Gastroesophageal sphincter (tissue), 4 donors: ENCODE data around the gene TMEM61. TPM values are rescaled to one million over a fixed set of nuclear protein-coding genes. Genes with fewer than 3 reads are reported as not detected.

Experiments used
- ATAC-seq: fragments of 150-250 bp; one replicate; pipeline ENCODE4 v1.9.1; 2016; ENCODE audit warnings: mild to moderate bottlenecking, moderate library complexity
- H3K27ac ChIP-seq, 4 donors: fragments of 200-600 bp; sonication (generic) in 3 of 4; 1 replicate in 3 of 4; 2 replicates in 1 of 4; pipeline ENCODE4 v1.5.1; 2016 to 2019
- H3K27me3 ChIP-seq: fragments of 200-600 bp; sonication (generic); one replicate; pipeline ENCODE4 v1.5.1; 2019
- H3K36me3 ChIP-seq, 2 donors: fragments of 200-600 bp; sonication (generic); one replicate each; pipeline ENCODE4 v1.5.1; 2019; ENCODE audit warnings: control low read depth in 1 of 2
- H3K4me1 ChIP-seq, 3 donors: fragments of 200-600 bp; sonication (generic); 1 replicate in 2 of 3; 2 replicates in 1 of 3; pipeline ENCODE4 v1.5.1; 2016 to 2019; ENCODE audit warnings: control low read depth in 2 of 3
- H3K4me3 ChIP-seq, 2 donors: fragments of 200-600 bp; sonication (generic); one replicate each; pipeline ENCODE4 v1.5.1; 2019; ENCODE audit warnings: mild to moderate bottlenecking in 1 of 2, moderate library complexity in 1 of 2
- H3K9me3 ChIP-seq, 3 donors: fragments of 200-600 bp; sonication (generic); one replicate each; pipeline ENCODE4 v1.5.1; 2017 to 2019; ENCODE audit warnings: control low read depth in 2 of 3
- CTCF ChIP-seq, 4 experiments: fragments of 200-600 bp in 2 of 4; fragments of 450-650 bp in 2 of 4; sonication (generic) in 1 of 4; IDR thresholded peaks; one replicate each; pipeline ENCODE4 v1.5.1; 2017 to 2019; ENCODE audit warnings: antibody characterized with exemption in 4 of 4, mild to moderate bottlenecking in 2 of 4, moderate library complexity in 2 of 4
- EP300 ChIP-seq: sonication (generic); formaldehyde crosslinking; IDR thresholded peaks from one replicate; pipeline ENCODE4 v1.6.1; 2017; ENCODE audit warnings: antibody characterized with exemption, mild to moderate bottlenecking
- POLR2A ChIP-seq, 2 donors: fragments of 450-650 bp; IDR thresholded peaks; one replicate each; pipeline ENCODE4 v1.6.1; 2017; ENCODE audit warnings: antibody characterized with exemption in 2 of 2, mild to moderate bottlenecking in 2 of 2, moderate library complexity in 1 of 2
- POLR2AphosphoS5 ChIP-seq: sonication (generic); formaldehyde crosslinking; IDR thresholded peaks from one replicate; pipeline ENCODE4 v1.6.1; 2017; ENCODE audit warnings: antibody characterized with exemption
- WGBS, 2 donors: methylation state at CpG; one replicate each; pipeline ENCODE4 v1.1.5; 2018; ENCODE audit warnings: low coverage in 1 of 2; 5-methylcytosine and 5-hydroxymethylcytosine counted together
- total RNA-seq, 4 donors: library from RNA; depleted of rRNA; stranded (reverse); fragments of >200 nt; gene quantifications; one replicate each; pipeline ENCODE4 v1.1.0, GENCODE V29; 2016

The TMEM61 gene
- total RNA-seq, 4 donors from 2014 or later, result 1.5 to 2.5 (median 1.5) TPM; not detected in 1

GRCh38 chr1:55005351-55006140 is 25.1 kb downstream of the TMEM61 start:
- no peak for ATAC-seq
- Histone ChIP-seq H3K4me1 (no peaks in the 10 kb centered on the region), H3K27ac (no peak overlapping the region), H3K9me3 (no peaks in the 10 kb centered on the region), H3K4me3 (no peak overlapping the region), H3K36me3 (no peaks in the 10 kb centered on the region), H3K27me3 (peaks cover 14% of the 10 kb centered on the region)
- TF ChIP-seq POLR2A (IDR thresholded peaks at IDR 0.05), result no peak
- TF ChIP-seq POLR2AphosphoS5, result no peak
- TF ChIP-seq CTCF (IDR thresholded peaks at IDR 0.05), result no peak
- no peak for TF ChIP-seq EP300
- WGBS, 2 donors, result 93% methylated on average over 3 of the region's 10 CpGs

- ATAC-seq, result no peak
- WGBS, 2 donors, result 80% methylated on average over 1 to 3 of the region's 12 CpGs
- TF ChIP-seq CTCF (IDR thresholded peaks at IDR 0.05) (no peak), POLR2A (IDR thresholded peaks at IDR 0.05) (no peak), POLR2AphosphoS5 (no peak), EP300 (no peak)
Observed at GRCh38 chr1:55006931-55007330, 26.5 kb downstream of the TMEM61 start.

GRCh38 chr1:55007625-55008024 is 27.2 kb downstream of the TMEM61 start:
- WGBS, 2 donors, result 40% methylated on average over 1 of the region's 3 CpGs; no CpG with 5 or more reads in 1 of the 2 donors
- Histone ChIP-seq H3K27ac (no peak overlapping the region), H3K36me3 (no peaks in the 10 kb centered on the region), H3K9me3 (no peaks in the 10 kb centered on the region), H3K4me3 (no peak overlapping the region), H3K4me1 (no peaks in the 10 kb centered on the region), H3K27me3 (peaks cover 3% of the 10 kb centered on the region)
- ATAC-seq, result no peak
- TF ChIP-seq POLR2AphosphoS5 (no peak), CTCF (IDR thresholded peaks at IDR 0.05) (no peak), POLR2A (IDR thresholded peaks at IDR 0.05) (no peak), EP300 (no peak)

More at GRCh38 chr1:55006931-55007330, 26.5 kb downstream of the TMEM61 start:
- Histone ChIP-seq H3K4me3 (no peak overlapping the region), H3K4me1 (no peaks in the 10 kb centered on the region), H3K27me3 (peaks cover 2% of the 10 kb centered on the region), H3K27ac (no peak overlapping the region), H3K9me3 (no peaks in the 10 kb centered on the region), H3K36me3 (no peaks in the 10 kb centered on the region)

- Histone ChIP-seq H3K9me3 (no peaks in the 10 kb centered on the region), H3K27ac (no peak overlapping the region), H3K4me3 (no peak overlapping the region), H3K4me1 (no peaks in the 10 kb centered on the region), H3K27me3 (peaks cover 28% of the 10 kb centered on the region), H3K36me3 (no peaks in the 10 kb centered on the region)
- TF ChIP-seq POLR2AphosphoS5 (no peak), CTCF (IDR thresholded peaks at IDR 0.05) (no peak), EP300 (no peak), POLR2A (IDR thresholded peaks at IDR 0.05) (no peak)
- no peak for ATAC-seq
- WGBS, 2 donors, result 40 to 89% methylated on average over 1 to 8 of the region's 9 CpGs
Observed at GRCh38 chr1:55010194-55010886, 29.9 kb downstream of the TMEM61 start.
